T-cell (primary cell): ENCODE measurements around the gene COL4A1. TPM values are rescaled to one million over a fixed set of nuclear protein-coding genes. Genes with fewer than 3 reads are reported as not detected.

Source experiments
- ATAC-seq, 4 experiments: fragments of 200-7000 bp in 3 of 4; fragments of 150-1000 bp in 1 of 4; cut with Tn5 transposase; replicated peaks in 1 of 4; 1 replicate in 3 of 4; 2 replicates in 1 of 4; pipeline ENCODE4 v1.10.0; 2021; ENCODE audit warnings: moderate library complexity in 3 of 4, mild to moderate bottlenecking in 2 of 4, moderate number of reproducible peaks in 1 of 4
- CTCF ChIA-PET, 2 donors: fragments of 300-600 bp; sonication (Branson Sonifier 250); formaldehyde crosslinking; loops; one replicate each; lab custom pipeline; 2022; ENCODE audit warnings: antibody characterized with exemption in 2 of 2; lab: Charles Lee
- POLR2A ChIA-PET, 2 donors: fragments of 300-600 bp; sonication (Branson Sonifier 250); formaldehyde crosslinking; loops; one replicate each; lab custom pipeline; 2022; ENCODE audit warnings: antibody characterized with exemption in 2 of 2; lab: Charles Lee
- DNase-seq, 35 experiments: peaks; one replicate each; pipeline versions ENCODE4 v3.0.0 to v3.0.0-alpha.2; 2013 to 2023
- H3K27ac ChIP-seq: one replicate; pipeline ENCODE4 v1.5.1; 2013; ENCODE audit warnings: low read length
- H3K27me3 ChIP-seq, 2 experiments: replicated peaks in 1 of 2; 1 replicate in 1 of 2; 2 replicates in 1 of 2; pipeline versions ENCODE4 v1.6.1 to v1.7.0; 2013; ENCODE audit warnings: low read length in 1 of 2, mixed read lengths in 1 of 2; ENCODE audit not compliant: control insufficient read depth in 2 of 2, insufficient read depth in 2 of 2; ENCODE audit errors: extremely low read depth in 1 of 2
- H3K36me3 ChIP-seq, 2 donors: 1 replicate in 1 of 2; 2 replicates in 1 of 2; pipeline versions ENCODE4 v1.6.1 to v1.7.0; 2013; ENCODE audit warnings: low read length in 1 of 2; ENCODE audit not compliant: control insufficient read depth in 2 of 2, insufficient read depth in 1 of 2; ENCODE audit errors: extremely low read depth in 1 of 2
- H3K4me1 ChIP-seq, 2 experiments: 1 replicate in 1 of 2; 2 replicates in 1 of 2; pipeline versions ENCODE4 v1.6.1 to v1.7.0; 2013; ENCODE audit warnings: low read length in 2 of 2, mixed read lengths in 1 of 2; ENCODE audit not compliant: insufficient read depth in 2 of 2, control insufficient read depth in 1 of 2; ENCODE audit errors: extremely low read depth in 1 of 2
- H3K4me3 ChIP-seq, 2 donors: 1 replicate in 1 of 2; 2 replicates in 1 of 2; pipeline versions ENCODE4 v1.5.1 to v1.7.0; 2013; ENCODE audit warnings: mild to moderate bottlenecking in 2 of 2, low read length in 1 of 2, moderate library complexity in 1 of 2; ENCODE audit not compliant: control insufficient read depth in 1 of 2; ENCODE audit errors: extremely low read depth in 1 of 2
- H3K9me3 ChIP-seq: 2 replicates; pipeline ENCODE4 v1.7.0; 2013
- H3K27ac Mint-ChIP-seq, 2 donors: one replicate each; pipeline ENCODE4 v1.8.0; 2020 to 2021; ENCODE audit warnings: mild to moderate bottlenecking in 2 of 2, mixed read lengths in 2 of 2
- H3K27me3 Mint-ChIP-seq, 2 donors: one replicate each; pipeline ENCODE4 v1.8.0; 2021 to 2022; ENCODE audit warnings: mixed read lengths in 2 of 2
- H3K36me3 Mint-ChIP-seq: one replicate; pipeline ENCODE4 v1.8.0; 2021; ENCODE audit warnings: mixed read lengths
- H3K4me1 Mint-ChIP-seq, 3 donors: one replicate each; pipeline ENCODE4 v1.8.0; 2020 to 2022; ENCODE audit warnings: mixed read lengths in 3 of 3, mild to moderate bottlenecking in 1 of 3
- H3K4me3 Mint-ChIP-seq, 3 donors: one replicate each; pipeline ENCODE4 v1.8.0; 2020 to 2022; ENCODE audit warnings: mild to moderate bottlenecking in 3 of 3, mixed read lengths in 3 of 3, moderate library complexity in 3 of 3
- H3K9me3 Mint-ChIP-seq, 3 donors: one replicate each; pipeline ENCODE4 v1.8.0; 2020 to 2022; ENCODE audit warnings: mixed read lengths in 3 of 3
- WGBS: methylation state at CpG from one replicate; pipeline ENCODE4 v1.1.5; 2013; ENCODE audit warnings: missing lambda C conversion rate; ENCODE audit not compliant: insufficient coverage; 5-methylcytosine and 5-hydroxymethylcytosine counted together
- total RNA-seq, 35 experiments: library from RNA in 6 of 35; stranded (reverse) in 6 of 35; fragments of 120-200 nt in 1 of 35; gene quantifications; one replicate each; pipeline versions ENCODE4 v1.2.1 to v1.2.4 and lab custom pipeline; 2013 to 2026

COL4A1 gene
- total RNA-seq, 5 donors from 2014 or later (not counting 1 experiment from before 2014, with no cell fraction given) = 0.49 to 1.3 (median 0.85) TPM; not detected in 2

- Histone ChIP-seq H3K4me1 (no peaks in the 10 kb centered on the region), H3K9me3 (no peaks in the 10 kb centered on the region), H3K27me3 (peaks cover 0 to 2% of the 10 kb centered on the region in 2 experiments), H3K27ac (no peak overlapping the region), H3K4me3 (no peak overlapping the region), H3K36me3 (no peaks in the 10 kb centered on the region)
- no peak overlapping the region for H3K27ac Mint-ChIP-seq
- no peaks in the 10 kb centered on the region for H3K4me1 Mint-ChIP-seq
- H3K9me3 Mint-ChIP-seq = no peaks in the 10 kb centered on the region
- peaks cover 8 to 13% of the 10 kb centered on the region in 2 donors for H3K27me3 Mint-ChIP-seq
- ATAC-seq (no peak), DNase-seq (no peak)
- H3K36me3 Mint-ChIP-seq = no peaks in the 10 kb centered on the region
- H3K4me3 Mint-ChIP-seq = no peak overlapping the region
- POLR2A ChIA-PET = no interaction called here
- CTCF ChIA-PET = no interaction called here
- 76% methylated on average over 4 of the region's 6 CpGs for WGBS
Measured at GRCh38 chr13:110351636-110352420, 44.9 kb upstream of the COL4A1 start.

- ATAC-seq (no peak), DNase-seq (no peak)
- no peak overlapping the region for H3K27ac ChIP-seq
- no peaks in the 10 kb centered on the region for H3K9me3 Mint-ChIP-seq
- no peak overlapping the region for H3K4me3 ChIP-seq
- no peaks in the 10 kb centered on the region for H3K4me1 ChIP-seq
- no peaks in the 10 kb centered on the region for H3K36me3 ChIP-seq
- no peaks in the 10 kb centered on the region for H3K4me1 Mint-ChIP-seq
- H3K9me3 ChIP-seq = no peaks in the 10 kb centered on the region
- no peak overlapping the region for H3K27ac Mint-ChIP-seq
- no peak overlapping the region for H3K4me3 Mint-ChIP-seq
- 68% methylated on average over 2 of the region's 3 CpGs for WGBS
- CTCF ChIA-PET = no interaction called here
- peaks cover 5 to 13% of the 10 kb centered on the region in 2 donors for H3K27me3 Mint-ChIP-seq
- no peaks in the 10 kb centered on the region for H3K36me3 Mint-ChIP-seq
- POLR2A ChIA-PET = no interaction called here
- H3K27me3 ChIP-seq = peaks cover 0 to 9% of the 10 kb centered on the region in 2 experiments
Measured at GRCh38 chr13:110350509-110350908, 43.6 kb upstream of the COL4A1 start.

- CTCF ChIA-PET = no interaction called here
- Mint-ChIP-seq H3K4me3 (no peak overlapping the region), H3K27ac (no peak overlapping the region), H3K9me3 (no peaks in the 10 kb centered on the region), H3K27me3 (peaks cover 5 to 12% of the 10 kb centered on the region in 2 donors), H3K4me1 (no peaks in the 10 kb centered on the region), H3K36me3 (no peaks in the 10 kb centered on the region)
- POLR2A ChIA-PET = no interaction called here
- no peak overlapping the region for H3K4me3 ChIP-seq
- ATAC-seq (no peak), DNase-seq (no peak)
- no peak overlapping the region for H3K27ac ChIP-seq
- H3K4me1 ChIP-seq = no peaks in the 10 kb centered on the region
- H3K36me3 ChIP-seq = no peaks in the 10 kb centered on the region
- no peaks in the 10 kb centered on the region for H3K9me3 ChIP-seq
- no CpG with 5 or more reads among the region's 1 CpG for WGBS
- H3K27me3 ChIP-seq = peaks cover 0 to 9% of the 10 kb centered on the region in 2 experiments
Measured at GRCh38 chr13:110350049-110350448, 43.1 kb upstream of the COL4A1 start.

- Mint-ChIP-seq H3K27ac (no peak overlapping the region), H3K9me3 (peaks cover 0 to 3% (median 0%) of the 10 kb centered on the region in 3 donors), H3K36me3 (no peaks in the 10 kb centered on the region), H3K4me1 (no peaks in the 10 kb centered on the region), H3K27me3 (peaks cover 5 to 8% of the 10 kb centered on the region in 2 donors), H3K4me3 (no peak overlapping the region)
- H3K9me3 ChIP-seq = no peaks in the 10 kb centered on the region
- ChIA-PET CTCF (no interaction called here), POLR2A (no interaction called here)
- no peaks in the 10 kb centered on the region for H3K4me1 ChIP-seq
- DNase-seq (no peak), ATAC-seq (no peak)
- H3K27me3 ChIP-seq = peaks cover 0 to 9% of the 10 kb centered on the region in 2 experiments
- no peaks in the 10 kb centered on the region for H3K36me3 ChIP-seq
- WGBS = 76% methylated on average over 5 of the region's 5 CpGs
- no peak overlapping the region for H3K27ac ChIP-seq
- no peak overlapping the region for H3K4me3 ChIP-seq
Measured at GRCh38 chr13:110349239-110349638, 42.3 kb upstream of the COL4A1 start.

GRCh38 chr13:110348309-110349105 is 41.5 kb upstream of the COL4A1 start:
- H3K9me3 ChIP-seq = no peaks in the 10 kb centered on the region
- H3K27ac ChIP-seq = no peak overlapping the region
- Mint-ChIP-seq H3K27me3 (peaks cover 5 to 8% of the 10 kb centered on the region in 2 donors), H3K27ac (no peak overlapping the region), H3K36me3 (no peaks in the 10 kb centered on the region), H3K9me3 (peaks cover 0 to 3% (median 3%) of the 10 kb centered on the region in 3 donors), H3K4me3 (no peak overlapping the region), H3K4me1 (no peaks in the 10 kb centered on the region)
- POLR2A ChIA-PET = no interaction called here
- no peaks in the 10 kb centered on the region for H3K36me3 ChIP-seq
- no peak overlapping the region for H3K4me3 ChIP-seq
- WGBS = 100% methylated on average over 2 of the region's 8 CpGs
- CTCF ChIA-PET = no interaction called here
- no peak for ATAC-seq
- no peak for DNase-seq
- peaks cover 0 to 10% of the 10 kb centered on the region in 2 experiments for H3K27me3 ChIP-seq
- H3K4me1 ChIP-seq = no peaks in the 10 kb centered on the region

GRCh38 chr13:110347535-110348308 is 40.8 kb upstream of the COL4A1 start:
- ATAC-seq = no peak
- Histone ChIP-seq H3K27me3 (peaks cover 0 to 12% of the 10 kb centered on the region in 2 experiments), H3K4me1 (no peaks in the 10 kb centered on the region), H3K4me3 (no peak overlapping the region), H3K27ac (no peak overlapping the region), H3K36me3 (no peaks in the 10 kb centered on the region), H3K9me3 (no peaks in the 10 kb centered on the region)
- DNase-seq = no peak
- H3K9me3 Mint-ChIP-seq = peaks cover 0 to 3% (median 3%) of the 10 kb centered on the region in 3 donors
- ChIA-PET POLR2A (no interaction called here), CTCF (no interaction called here)
- no peaks in the 10 kb centered on the region for H3K4me1 Mint-ChIP-seq
- WGBS = 82% methylated on average over 18 of the region's 18 CpGs
- no peak overlapping the region for H3K4me3 Mint-ChIP-seq
- H3K27me3 Mint-ChIP-seq = peaks cover 5 to 8% of the 10 kb centered on the region in 2 donors
- no peak overlapping the region for H3K27ac Mint-ChIP-seq
- H3K36me3 Mint-ChIP-seq = no peaks in the 10 kb centered on the region
